Ovary (tissue), 3 donors: ENCODE measurements around the gene OR4D9.

ENCODE experiments used
- CTCF ChIP-seq, 3 donors: fragments of 450-650 bp in 2 of 3; fragments of 200-600 bp in 1 of 3; IDR thresholded peaks; one replicate each; pipeline versions ENCODE4 v1.5.1 to v1.8.0; 2016 to 2022; ENCODE audit warnings: antibody characterized with exemption in 3 of 3, mild to moderate bottlenecking in 1 of 3
- EP300 ChIP-seq: sonication (generic); formaldehyde crosslinking; IDR thresholded peaks from one replicate; pipeline ENCODE4 v1.6.1; 2017; ENCODE audit warnings: antibody characterized with exemption
- POLR2A ChIP-seq: fragments of 450-650 bp; IDR thresholded peaks from one replicate; pipeline ENCODE4 v1.6.1; 2017; ENCODE audit warnings: antibody characterized with exemption, mild to moderate bottlenecking, moderate library complexity
- donor health status: DM: no; HTN: no; CAD: no.

DNA sequence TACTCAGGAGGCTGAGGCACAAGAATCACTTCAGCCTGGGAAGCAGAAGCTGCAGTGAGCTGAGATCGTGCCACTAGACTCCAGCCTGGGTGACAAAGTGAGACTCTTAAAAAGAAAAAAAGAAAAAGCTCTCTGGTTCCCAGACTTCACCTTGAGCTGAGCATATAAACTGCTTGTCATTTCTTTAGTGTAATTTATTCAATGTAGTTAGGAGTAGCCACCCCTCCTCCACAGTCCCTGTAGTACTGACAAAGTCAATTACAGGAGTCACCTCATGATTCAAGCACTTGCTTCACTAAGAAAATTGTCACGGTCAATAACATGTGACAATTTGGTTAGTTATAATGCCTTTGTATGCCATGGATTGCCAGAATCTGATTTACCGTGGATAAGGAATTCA, 31.0 kb upstream of the OR4D9 start:
- no peak for TF ChIP-seq EP300
- no peak for TF ChIP-seq CTCF (IDR thresholded peaks at IDR 0.05)
- TF ChIP-seq POLR2A = no peak
